ENCODE results near the gene CRADD. TPM values are rescaled to one million over a fixed set of nuclear protein-coding genes. Genes with fewer than 3 reads are reported as not detected.
A peak's percentile ranks its signal among the peaks of the same experiment; 100 is the strongest.
"Not testable (repeated sequence)": the region's sequence is repeated elsewhere in the genome, so short reads cannot be mapped to it uniquely, and the experiment has no call there.

CRADD gene
- total and polyA plus RNA-seq, 4 donors = 6.3 to 28.9 (median 16.6) TPM

DNA sequence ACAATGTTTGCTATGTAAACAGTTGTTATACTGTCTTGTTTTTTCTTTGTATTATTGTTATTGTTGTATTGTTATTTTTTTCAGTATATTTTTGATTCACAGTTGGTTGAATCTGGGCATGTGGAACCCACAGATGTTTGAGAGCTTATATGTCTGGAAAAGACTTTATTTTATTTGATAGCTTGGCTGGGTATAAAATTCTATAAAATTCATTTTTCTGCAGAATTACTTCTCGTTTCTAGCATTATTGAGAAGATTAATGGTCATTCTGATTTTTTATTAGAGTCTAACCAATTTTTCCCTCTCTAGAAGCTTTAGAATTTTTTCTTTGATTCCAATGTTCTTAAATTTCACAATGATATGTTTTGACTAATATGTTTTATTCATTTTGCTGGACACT, 188.6 kb downstream of the CRADD start:
- Histone ChIP-seq H3K9ac (ENCODE audit: insufficient read depth in 1 of 2, low read length in 2 of 2) (no peak overlapping the region), H3K9me3 (ENCODE audit: control insufficient read depth in 4 of 4, insufficient read depth in 3 of 4, low read length in 3 of 4) (peaks cover 5 to 13% (median 9%) of the 10 kb centered on the region in 4 donors), H3K27me3 (ENCODE audit: control insufficient read depth in 3 of 3, insufficient read depth in 3 of 3, low read length in 2 of 3) (no peaks in the 10 kb centered on the region), H3K36me3 (ENCODE audit: control insufficient read depth in 4 of 4, insufficient read depth in 4 of 4, low read length in 4 of 4) (peaks cover 0 to 3% (median 0%) of the 10 kb centered on the region in 4 donors), H3K4me1 (ENCODE audit: control insufficient read depth in 5 of 5, insufficient read depth in 5 of 5, low read length in 5 of 5) (no peaks in the 10 kb centered on the region), H3K27ac (ENCODE audit: low read depth in 1 of 2, low read length in 1 of 2) (no peak overlapping the region), H3K4me3 (no peak overlapping the region)
- no peak for DNase-seq
- ATAC-seq (ENCODE audit: insufficient read depth, low FRiP score) = no peak
- WGBS, 2 donors = 89 to 93% methylated on average over 1 of the region's 1 CpG
- TF ChIP-seq CTCF (IDR thresholded peaks at IDR 0.05; ENCODE audit: control extremely low read depth, extremely low read depth) = no peak

DNA sequence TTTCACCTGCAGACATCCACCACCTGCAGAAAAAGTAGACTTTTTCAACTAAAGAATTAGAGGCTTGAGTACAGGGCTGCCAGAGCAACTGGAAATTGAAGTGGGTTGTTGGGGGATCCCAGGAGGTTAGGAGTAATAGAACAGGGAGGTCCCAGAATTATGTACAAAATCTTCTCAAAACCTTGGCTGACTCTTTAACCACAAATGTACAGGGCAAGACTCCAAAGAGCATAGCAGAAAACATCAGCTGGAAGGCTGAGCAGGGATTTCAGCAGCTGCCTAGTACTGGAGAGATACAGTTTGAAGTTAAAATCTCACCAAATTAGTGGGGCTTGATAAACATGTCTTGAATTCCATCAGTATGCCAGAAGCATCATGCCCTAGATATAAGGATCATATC, 191.6 kb downstream of the CRADD start:
- H3K36me3 ChIP-seq (ENCODE audit: control insufficient read depth in 4 of 4, insufficient read depth in 4 of 4, low read length in 4 of 4) = no peaks in the 10 kb centered on the region
- no peak overlapping the region for H3K27ac ChIP-seq (ENCODE audit: low read depth in 1 of 2, low read length in 1 of 2)
- H3K27me3 ChIP-seq (ENCODE audit: control insufficient read depth in 3 of 3, insufficient read depth in 3 of 3, low read length in 2 of 3) = no peaks in the 10 kb centered on the region
- no peak overlapping the region for H3K4me3 ChIP-seq
- no peak overlapping the region for H3K9ac ChIP-seq (ENCODE audit: insufficient read depth in 1 of 2, low read length in 2 of 2)
- ATAC-seq (ENCODE audit: insufficient read depth, low FRiP score) (no peak), DNase-seq (no peak)
- no peak for TF ChIP-seq CTCF (IDR thresholded peaks at IDR 0.05; ENCODE audit: control extremely low read depth, extremely low read depth)
- peaks cover 6 to 20% (median 9%) of the 10 kb centered on the region in 4 donors for H3K9me3 ChIP-seq (ENCODE audit: control insufficient read depth in 4 of 4, insufficient read depth in 3 of 4, low read length in 3 of 4)
- no peaks in the 10 kb centered on the region for H3K4me1 ChIP-seq (ENCODE audit: control insufficient read depth in 5 of 5, insufficient read depth in 5 of 5, low read length in 5 of 5)

DNA sequence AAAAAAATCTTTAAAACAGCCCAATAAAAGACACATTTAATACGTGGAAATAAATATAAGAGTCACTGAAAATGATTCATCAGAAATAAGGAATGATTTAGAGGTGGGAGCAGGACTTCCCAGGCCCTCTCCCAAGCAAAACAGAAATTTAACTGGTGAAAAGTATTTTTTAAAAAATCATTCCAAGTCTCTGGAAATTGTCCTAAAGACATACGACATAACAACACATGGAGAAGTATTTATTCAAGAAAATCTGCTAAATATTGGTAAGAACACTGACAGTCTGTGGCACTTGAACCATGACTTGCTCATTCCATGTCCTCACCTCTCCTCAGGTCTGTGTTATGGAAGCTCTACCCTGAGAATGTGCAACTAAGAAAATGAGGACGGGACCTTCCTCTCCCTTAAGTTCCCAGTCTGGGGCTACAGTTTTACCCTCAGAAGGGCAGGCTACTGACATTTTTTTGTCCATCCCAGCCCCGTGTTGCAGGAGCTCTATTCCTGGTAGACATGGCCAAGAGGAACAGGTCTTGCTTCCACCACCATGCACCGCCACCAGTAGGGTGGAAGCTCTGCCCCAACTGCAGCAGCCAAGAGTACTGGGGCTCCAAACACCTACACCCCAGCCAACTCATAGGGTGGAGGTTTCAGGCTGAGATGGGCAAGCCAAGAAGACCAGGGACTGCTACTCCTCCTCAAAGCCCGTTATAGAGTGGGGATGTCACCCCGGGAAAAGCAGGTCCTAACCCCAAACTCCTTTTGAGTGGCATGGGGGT, 193.0 kb downstream of the CRADD start:
- Histone ChIP-seq H3K27ac (ENCODE audit: low read depth in 1 of 2, low read length in 1 of 2) (peak overlapping the region in 1 of 2 donors; percentile 4), H3K9ac (ENCODE audit: insufficient read depth in 1 of 2, low read length in 2 of 2) (no peak overlapping the region), H3K4me1 (ENCODE audit: control insufficient read depth in 5 of 5, insufficient read depth in 5 of 5, low read length in 5 of 5) (no peaks in the 10 kb centered on the region), H3K36me3 (ENCODE audit: control insufficient read depth in 4 of 4, insufficient read depth in 4 of 4, low read length in 4 of 4) (no peaks in the 10 kb centered on the region), H3K9me3 (ENCODE audit: control insufficient read depth in 4 of 4, insufficient read depth in 3 of 4, low read length in 3 of 4) (peaks cover 5 to 18% (median 9%) of the 10 kb centered on the region in 4 donors), H3K4me3 (no peak overlapping the region), H3K27me3 (ENCODE audit: control insufficient read depth in 3 of 3, insufficient read depth in 3 of 3, low read length in 2 of 3) (no peaks in the 10 kb centered on the region)
- TF ChIP-seq CTCF (IDR thresholded peaks at IDR 0.05; ENCODE audit: control extremely low read depth, extremely low read depth) = no peak
- DNase-seq = no peak
- ATAC-seq (ENCODE audit: insufficient read depth, low FRiP score) = no peak
- 86 to 91% methylated on average over 7 of the region's 7 CpGs for WGBS, 2 donors

- not testable (repeated sequence) for H3K4me3 ChIP-seq; H3K27me3 ChIP-seq (ENCODE audit: control insufficient read depth in 3 of 3, insufficient read depth in 3 of 3, low read length in 2 of 3); H3K36me3 ChIP-seq (ENCODE audit: control insufficient read depth in 4 of 4, insufficient read depth in 4 of 4, low read length in 4 of 4); H3K9ac ChIP-seq (ENCODE audit: insufficient read depth in 1 of 2, low read length in 2 of 2); H3K4me1 ChIP-seq (ENCODE audit: control insufficient read depth in 5 of 5, insufficient read depth in 5 of 5, low read length in 5 of 5); H3K27ac ChIP-seq (ENCODE audit: low read depth in 1 of 2, low read length in 1 of 2); ATAC-seq (ENCODE audit: insufficient read depth, low FRiP score); DNase-seq
- WGBS, 2 donors = 74 to 90% methylated on average over 1 of the region's 1 CpG
- H3K9me3 ChIP-seq (ENCODE audit: control insufficient read depth in 4 of 4, insufficient read depth in 3 of 4, low read length in 3 of 4) = peaks cover 3 to 15% (median 6%) of the 10 kb centered on the region in 4 donors
Measured at GRCh38 chr12:93871566-93871965, 194.4 kb downstream of the CRADD start.

Measured in lung (tissue), 12 donors.